Endothelial cell of umbilical vein (primary cell): Measurements from ENCODE around the gene CTLA4. TPM values are rescaled to one million over a fixed set of nuclear protein-coding genes. Genes with fewer than 3 reads are reported as not detected.

Source experiments
- BruUV-seq: library from RNA; stranded (reverse); fragments of 400-500 nt; replicated peaks from 2 replicates; lab custom pipeline; 2021; lab: Mats Ljungman, UMichigan
- CTCF ChIA-PET: fragments of 300-600, 350-600 bp; sonication (Branson Sonifier 250); formaldehyde crosslinking; loops from one replicate; lab custom pipeline; 2021; ENCODE audit warnings: antibody characterized with exemption, inconsistent platforms; lab: Charles Lee
- POLR2A ChIA-PET: fragments of 300-600, 350-600 bp; sonication (Branson Sonifier 250); formaldehyde crosslinking; loops from one replicate; lab custom pipeline; 2021; ENCODE audit warnings: antibody characterized with exemption, inconsistent platforms; lab: Charles Lee
- DNase-seq: peaks from one replicate; pipeline ENCODE4 v3.0.0-alpha.2; 2011; ENCODE audit warnings: low read depth, low spot score
- FAIRE-seq: peaks from 2 replicates; lab custom pipeline; 2011; peaks lifted over from hg19 to GRCh38; lab: Jason Lieb, UNC
- H2AFZ ChIP-seq: 2 replicates; pipeline ENCODE4 v1.6.0; 2012; ENCODE audit warnings: low read depth, low read length, control low read depth, inconsistent platforms
- H3K27ac ChIP-seq: 2 replicates; pipeline ENCODE4 v1.5.1; 2011; ENCODE audit warnings: low read depth, mild to moderate bottlenecking, control low read depth, low read length, moderate library complexity; ENCODE audit not compliant: insufficient read depth
- H3K27me3 ChIP-seq, 2 experiments: 2 replicates each; pipeline versions ENCODE4 v1.6.0 to v1.6.1; 2011; ENCODE audit warnings: low read length in 2 of 2, mixed read lengths in 1 of 2; ENCODE audit not compliant: control insufficient read depth in 2 of 2, insufficient read depth in 2 of 2
- H3K36me3 ChIP-seq, 2 experiments: 2 replicates in 1 of 2; 3 replicates in 1 of 2; pipeline ENCODE4 v1.5.1; 2011; ENCODE audit warnings: low read length in 2 of 2, mild to moderate bottlenecking in 1 of 2, moderate library complexity in 1 of 2; ENCODE audit not compliant: control insufficient read depth in 2 of 2, insufficient read depth in 2 of 2; ENCODE audit errors: extremely low read depth in 1 of 2
- H3K4me1 ChIP-seq: 3 replicates; pipeline ENCODE4 v1.5.1; 2011; ENCODE audit warnings: mild to moderate bottlenecking, low read length; ENCODE audit not compliant: control insufficient read depth, insufficient read depth; ENCODE audit errors: extremely low read depth
- H3K4me2 ChIP-seq: 2 replicates; pipeline ENCODE4 v1.6.1; 2011; ENCODE audit warnings: low read length, control low read depth, mixed read lengths; ENCODE audit not compliant: insufficient read depth
- H3K4me3 ChIP-seq, 3 experiments: fragments of 200-600 bp in 1 of 3; sonication (generic), shearing (Covaris generic) in 1 of 3; replicated peaks in 1 of 3; 2 replicates each; pipeline ENCODE4 v1.5.1; 2011 to 2016; ENCODE audit warnings: control low read depth in 3 of 3, low read length in 3 of 3, mild to moderate bottlenecking in 2 of 3, inconsistent platforms in 1 of 3, low read depth in 1 of 3, moderate library complexity in 1 of 3; ENCODE audit not compliant: insufficient read depth in 1 of 3
- H3K79me2 ChIP-seq: 2 replicates; pipeline ENCODE4 v1.6.0; 2012; ENCODE audit warnings: low read length, inconsistent platforms; ENCODE audit not compliant: control insufficient read depth, insufficient read depth
- H3K9ac ChIP-seq: replicated peaks from 2 replicates; pipeline ENCODE3; 2011; ENCODE audit warnings: low read length, control low read depth; ENCODE audit not compliant: insufficient read depth; ENCODE audit errors: extremely low read depth
- H3K9me1 ChIP-seq: replicated peaks from 3 replicates; pipeline ENCODE4 v1.6.0; 2011; ENCODE audit warnings: mild to moderate bottlenecking, low read length; ENCODE audit not compliant: control insufficient read depth, insufficient read depth; ENCODE audit errors: extremely low read depth
- H3K9me3 ChIP-seq: replicated peaks from 2 replicates; pipeline ENCODE4 v1.5.1; 2012; ENCODE audit warnings: low read length, inconsistent platforms; ENCODE audit not compliant: control insufficient read depth, insufficient read depth
- H4K20me1 ChIP-seq: replicated peaks from 2 replicates; pipeline ENCODE3; 2011; ENCODE audit warnings: mild to moderate bottlenecking, low read length; ENCODE audit not compliant: control insufficient read depth, insufficient read depth; ENCODE audit errors: extremely low read depth
- EZH2 ChIP-seq: IDR thresholded peaks from 2 replicates; pipeline ENCODE4 v1.6.1; 2012; ENCODE audit warnings: borderline replicate concordance, low read depth, mild to moderate bottlenecking, moderate library complexity, low read length, inconsistent platforms; ENCODE audit not compliant: severe bottlenecking
- FOS ChIP-seq: IDR thresholded peaks from 2 replicates; pipeline ENCODE4 v1.6.1; 2011; ENCODE audit warnings: mild to moderate bottlenecking, low read length, moderate library complexity, borderline replicate concordance; ENCODE audit not compliant: insufficient read depth
- GATA2 ChIP-seq: IDR thresholded peaks from 2 replicates; pipeline ENCODE4 v1.7.0; 2011; ENCODE audit warnings: low read depth, mild to moderate bottlenecking, moderate library complexity, mixed read lengths, low read length; ENCODE audit not compliant: insufficient read length, insufficient read depth
- JUN ChIP-seq: IDR thresholded peaks from 2 replicates; pipeline ENCODE4 v1.6.1; 2011; ENCODE audit warnings: borderline replicate concordance, low read depth; ENCODE audit not compliant: insufficient read length, insufficient read depth
- MYC ChIP-seq: IDR thresholded peaks from one replicate; pipeline ENCODE4 v1.6.1; 2011; ENCODE audit warnings: mild to moderate bottlenecking, low read depth, low read length
- POLR2A ChIP-seq: IDR thresholded peaks from 2 replicates; pipeline ENCODE4 v1.6.1; 2012; ENCODE audit warnings: low read depth, mild to moderate bottlenecking, control low read depth, low read length
- POLR2AphosphoS5 ChIP-seq: IDR thresholded peaks from 2 replicates; pipeline ENCODE4 v1.6.1; 2012; ENCODE audit warnings: low read depth, mild to moderate bottlenecking, control low read depth, low read length, moderate library complexity; ENCODE audit not compliant: insufficient read depth
- dilution Hi-C: fragments of 300-500 bp; cut with MboI; formaldehyde crosslinking; loops from one replicate; pipeline ENCODE4 v1.15.0; 2019; ENCODE audit warnings: low sequenced_read_pairs; ENCODE audit not compliant: extremely low pct_ligation_motif_present
- intact Hi-C: fragments of 100-400 bp; cut with micrococcal nuclease; formaldehyde crosslinking; loops from one replicate; pipeline ENCODE4 v1.10.0; 2022
- polyA plus RNA-seq, 4 experiments: library from polyadenylated mRNA; depleted of rRNA in 3 of 4; stranded (reverse) in 3 of 4; unstranded in 1 of 4; fragments of >200 nt; gene quantifications; 2 replicates each; pipeline versions ENCODE4 v1.2.1 to v1.2.3, GENCODE V29; 2011 to 2012; ENCODE audit warnings: missing spikeins in 1 of 4
- total RNA-seq: library from RNA; stranded (reverse); gene quantifications from 2 replicates; pipeline ENCODE4 v1.2.3, GENCODE V29; 2021
- TF ChIP-seq, protein P1 (sequence below): IDR thresholded peaks from 2 replicates; pipeline ENCODE4 v1.6.1; 2011; ENCODE audit not compliant: insufficient read depth, insufficient read length
- TF ChIP-seq, protein P2 (sequence below), 2 donors: IDR thresholded peaks; 1 replicate in 1 of 2; 2 replicates in 1 of 2; pipeline ENCODE4 v1.5.1; 2011; ENCODE audit warnings: low read length in 2 of 2, mild to moderate bottlenecking in 2 of 2, moderate library complexity in 2 of 2, control low read depth in 1 of 2, inconsistent platforms in 1 of 2, low read depth in 1 of 2; ENCODE audit not compliant: insufficient read depth in 1 of 2; ENCODE audit errors: extremely low read depth in 1 of 2

The CTLA4 gene
- total and polyA plus RNA-seq, 2 donors (not counting 3 experiments of a cell fraction or from before 2014, with no cell fraction given): not detected

DNA sequence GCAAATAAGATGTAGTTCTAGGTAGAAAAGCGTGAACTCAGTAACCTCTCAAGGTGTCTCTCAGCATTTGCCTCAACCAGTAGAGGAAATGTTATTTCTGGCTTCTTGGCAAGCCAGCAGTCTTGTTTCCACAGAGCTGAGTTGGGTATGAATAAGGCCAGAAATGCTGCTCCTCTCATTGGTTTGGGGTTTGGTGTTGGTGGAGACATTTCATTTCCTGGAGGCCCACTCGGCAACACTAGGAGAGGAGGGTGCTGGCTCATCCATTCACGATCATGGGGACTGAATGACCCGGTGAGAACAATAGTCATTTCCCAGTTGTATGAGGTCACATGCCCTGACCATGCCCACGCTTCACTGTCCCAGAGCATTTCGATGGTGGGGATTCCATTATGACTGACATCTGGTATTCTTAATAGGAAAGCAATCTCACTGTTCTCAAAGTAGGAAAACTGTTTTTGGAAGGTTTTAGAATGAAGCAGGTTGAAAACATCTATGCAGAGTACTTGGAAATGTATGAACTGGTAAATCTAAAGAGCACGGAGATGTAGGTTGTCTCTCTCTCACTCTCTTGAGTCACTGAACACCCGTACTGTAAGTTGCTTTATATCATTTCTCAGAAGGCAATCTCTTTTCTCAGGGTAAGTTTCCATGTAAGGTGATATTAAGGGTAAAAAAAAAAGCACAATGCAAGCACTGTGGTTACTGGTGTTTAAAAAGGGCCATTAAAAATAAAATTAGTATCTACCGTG is 37.1 kb upstream of the CTLA4 start:
- H3K4me2 ChIP-seq: no peak overlapping the region
- no peak for TF ChIP-seq POLR2A
- TF ChIP-seq EZH2: no peak
- no peak for TF ChIP-seq MYC
- TF ChIP-seq, protein P1, sequence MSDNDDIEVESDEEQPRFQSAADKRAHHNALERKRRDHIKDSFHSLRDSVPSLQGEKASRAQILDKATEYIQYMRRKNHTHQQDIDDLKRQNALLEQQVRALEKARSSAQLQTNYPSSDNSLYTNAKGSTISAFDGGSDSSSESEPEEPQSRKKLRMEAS: no peak
- TF ChIP-seq GATA2: no peak
- TF ChIP-seq POLR2AphosphoS5: no peak
- TF ChIP-seq, protein P2, sequence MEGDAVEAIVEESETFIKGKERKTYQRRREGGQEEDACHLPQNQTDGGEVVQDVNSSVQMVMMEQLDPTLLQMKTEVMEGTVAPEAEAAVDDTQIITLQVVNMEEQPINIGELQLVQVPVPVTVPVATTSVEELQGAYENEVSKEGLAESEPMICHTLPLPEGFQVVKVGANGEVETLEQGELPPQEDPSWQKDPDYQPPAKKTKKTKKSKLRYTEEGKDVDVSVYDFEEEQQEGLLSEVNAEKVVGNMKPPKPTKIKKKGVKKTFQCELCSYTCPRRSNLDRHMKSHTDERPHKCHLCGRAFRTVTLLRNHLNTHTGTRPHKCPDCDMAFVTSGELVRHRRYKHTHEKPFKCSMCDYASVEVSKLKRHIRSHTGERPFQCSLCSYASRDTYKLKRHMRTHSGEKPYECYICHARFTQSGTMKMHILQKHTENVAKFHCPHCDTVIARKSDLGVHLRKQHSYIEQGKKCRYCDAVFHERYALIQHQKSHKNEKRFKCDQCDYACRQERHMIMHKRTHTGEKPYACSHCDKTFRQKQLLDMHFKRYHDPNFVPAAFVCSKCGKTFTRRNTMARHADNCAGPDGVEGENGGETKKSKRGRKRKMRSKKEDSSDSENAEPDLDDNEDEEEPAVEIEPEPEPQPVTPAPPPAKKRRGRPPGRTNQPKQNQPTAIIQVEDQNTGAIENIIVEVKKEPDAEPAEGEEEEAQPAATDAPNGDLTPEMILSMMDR (IDR thresholded peaks at IDR 0.05; ENCODE audit: extremely low read depth in 1 of 2, insufficient read depth in 1 of 2, low read depth in 1 of 2, low read length in 2 of 2): no peak
- no peak for TF ChIP-seq FOS
- TF ChIP-seq JUN: no peak
- H3K4me3 ChIP-seq: no peak overlapping the region
- no peaks in the 10 kb centered on the region for H3K27me3 ChIP-seq
- intact Hi-C loops: no loop called here
- H3K79me2 ChIP-seq: no peaks in the 10 kb centered on the region
- no peak overlapping the region for H3K9ac ChIP-seq
- BruUV-seq: no TSS peak
- no peaks in the 10 kb centered on the region for H3K9me1 ChIP-seq
- no peak for FAIRE-seq
- no peaks in the 10 kb centered on the region for H3K36me3 ChIP-seq
- H2AFZ ChIP-seq: no peak overlapping the region
- CTCF ChIA-PET: interaction anchor here (0.8 to 1.6 kb wide), 2 partner anchors 10 to 15 kb away, joined by 4 to 6 read pairs; no protein-coding TSS in a partner anchor
- H3K9me3 ChIP-seq: no peaks in the 10 kb centered on the region
- no peak for DNase-seq
- no peaks in the 10 kb centered on the region for H4K20me1 ChIP-seq
- POLR2A ChIA-PET: no interaction called here
- no peaks in the 10 kb centered on the region for H3K4me1 ChIP-seq
- no peak overlapping the region for H3K27ac ChIP-seq
- dilution Hi-C loops: no loop called here
